ENCODE measurements around the gene KCNAB1.

- TF ChIP-seq CTCF (conservative IDR thresholded peaks at IDR 0.05; ENCODE audit: low read depth, low read length) = no peak
- TF ChIP-seq EZH2phosphoT487 (IDR thresholded peaks at IDR 0.05; ENCODE audit: borderline replicate concordance, low read length) = no peak
Measured at GRCh38 chr3:156507285-156507684, 386.9 kb downstream of the KCNAB1 start.

Measured in PC-3 (cell line).